A673 (cell line): ENCODE data around the gene WRAP53. TPM values are rescaled to one million over a fixed set of nuclear protein-coding genes. Genes with fewer than 3 reads are reported as not detected.

ENCODE experiments used
- BruUV-seq: library from RNA; stranded (reverse); fragments of 400-500 nt; replicated peaks from 2 replicates; lab custom pipeline; 2021; lab: Mats Ljungman, UMichigan
- CTCF ChIA-PET: fragments of 300-600 bp; sonication (Branson Sonifier 250); formaldehyde crosslinking; loops from one replicate; lab custom pipeline; 2022; ENCODE audit warnings: antibody characterized with exemption; lab: Charles Lee
- POLR2A ChIA-PET: fragments of 300-600 bp; sonication (Branson Sonifier 250); formaldehyde crosslinking; loops from one replicate; lab custom pipeline; 2022; ENCODE audit warnings: antibody characterized with exemption; ENCODE audit not compliant: low non-redundant PET; lab: Charles Lee
- DNase-seq: peaks from one replicate; pipeline ENCODE4 v3.0.0-alpha.2; 2015; ENCODE audit warnings: low spot score
- H3K27ac ChIP-seq: fragments of 200-600 bp; sonication (generic); 2 replicates; pipeline ENCODE4 v1.5.1; 2016; ENCODE audit warnings: mixed run types, low read depth, mild to moderate bottlenecking, mixed read lengths, antibody characterized with exemption, low read length; ENCODE audit not compliant: poor library complexity, severe bottlenecking
- H3K27me3 ChIP-seq: fragments of 200-600 bp; sonication (generic); replicated peaks from 2 replicates; pipeline ENCODE4 v1.6.1; 2017; ENCODE audit warnings: mixed run types, low read depth, mild to moderate bottlenecking, mixed read lengths, antibody characterized with exemption, low read length; ENCODE audit not compliant: insufficient read depth, poor library complexity
- H3K36me3 ChIP-seq: fragments of 200-600 bp; sonication (generic); 2 replicates; pipeline ENCODE4 v1.6.1; 2016; ENCODE audit warnings: mixed run types, mild to moderate bottlenecking, mixed read lengths, antibody characterized with exemption, low read length; ENCODE audit not compliant: insufficient read depth, poor library complexity, severe bottlenecking
- H3K4me1 ChIP-seq: fragments of 200-600 bp; sonication (generic); 2 replicates; pipeline ENCODE4 v1.6.1; 2017; ENCODE audit warnings: mixed run types, mild to moderate bottlenecking, mixed read lengths, antibody characterized with exemption, low read length; ENCODE audit not compliant: insufficient read depth, poor library complexity, severe bottlenecking
- H3K4me3 ChIP-seq: fragments of 200-600 bp; sonication (generic); 2 replicates; pipeline ENCODE4 v1.5.1; 2016; ENCODE audit warnings: low read depth, mixed run types, mild to moderate bottlenecking, mixed read lengths, low read length; ENCODE audit not compliant: poor library complexity, severe bottlenecking
- H3K9me3 ChIP-seq: fragments of 200-600 bp; sonication (generic); 2 replicates; pipeline ENCODE4 v1.6.1; 2016; ENCODE audit warnings: mixed run types, low read depth, mild to moderate bottlenecking, mixed read lengths, antibody characterized with exemption, low read length; ENCODE audit not compliant: poor library complexity, severe bottlenecking
- EZH2 ChIP-seq: fragments of 200-600 bp; sonication (generic); IDR thresholded peaks from 2 replicates; pipeline ENCODE4 v1.6.1; 2017; ENCODE audit warnings: borderline replicate concordance, low read depth, mild to moderate bottlenecking, mixed read lengths, antibody characterized with exemption, low read length; ENCODE audit not compliant: poor library complexity, severe bottlenecking
- intact Hi-C: fragments of 100-400 bp; cut with micrococcal nuclease; formaldehyde crosslinking; loops from one replicate; pipeline ENCODE4 v1.10.0; 2022; ENCODE audit not compliant: unreplicated experiment
- total RNA-seq: library from RNA; stranded (reverse); gene quantifications from 2 replicates; pipeline ENCODE4 v1.2.3, GENCODE V29; 2021
- TF ChIP-seq, protein P1 (sequence below): fragments of 300-800, 200-600 bp; sonication (generic); conservative IDR thresholded peaks from 2 replicates; pipeline ENCODE4 v1.5.1; 2017; ENCODE audit warnings: low read depth, mild to moderate bottlenecking, antibody characterized with exemption, low read length, moderate library complexity, mixed read lengths

WRAP53 gene
- total RNA-seq, 1 experiment from 2014 or later: 42.2 TPM

- Histone ChIP-seq H3K27me3 (no peaks in the 10 kb centered on the region), H3K27ac (no peak overlapping the region), H3K36me3 (no peaks in the 10 kb centered on the region), H3K9me3 (no peaks in the 10 kb centered on the region), H3K4me3 (no peak overlapping the region), H3K4me1 (peaks cover 8% of the 10 kb centered on the region)
- POLR2A ChIA-PET: no interaction called here
- BruUV-seq: no TSS peak
- CTCF ChIA-PET: no interaction called here
- DNase-seq: no peak
- TF ChIP-seq, protein P1, sequence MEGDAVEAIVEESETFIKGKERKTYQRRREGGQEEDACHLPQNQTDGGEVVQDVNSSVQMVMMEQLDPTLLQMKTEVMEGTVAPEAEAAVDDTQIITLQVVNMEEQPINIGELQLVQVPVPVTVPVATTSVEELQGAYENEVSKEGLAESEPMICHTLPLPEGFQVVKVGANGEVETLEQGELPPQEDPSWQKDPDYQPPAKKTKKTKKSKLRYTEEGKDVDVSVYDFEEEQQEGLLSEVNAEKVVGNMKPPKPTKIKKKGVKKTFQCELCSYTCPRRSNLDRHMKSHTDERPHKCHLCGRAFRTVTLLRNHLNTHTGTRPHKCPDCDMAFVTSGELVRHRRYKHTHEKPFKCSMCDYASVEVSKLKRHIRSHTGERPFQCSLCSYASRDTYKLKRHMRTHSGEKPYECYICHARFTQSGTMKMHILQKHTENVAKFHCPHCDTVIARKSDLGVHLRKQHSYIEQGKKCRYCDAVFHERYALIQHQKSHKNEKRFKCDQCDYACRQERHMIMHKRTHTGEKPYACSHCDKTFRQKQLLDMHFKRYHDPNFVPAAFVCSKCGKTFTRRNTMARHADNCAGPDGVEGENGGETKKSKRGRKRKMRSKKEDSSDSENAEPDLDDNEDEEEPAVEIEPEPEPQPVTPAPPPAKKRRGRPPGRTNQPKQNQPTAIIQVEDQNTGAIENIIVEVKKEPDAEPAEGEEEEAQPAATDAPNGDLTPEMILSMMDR: peak; percentile 35
- TF ChIP-seq EZH2: no peak
- intact Hi-C loops: no loop called here
These were observed 22.9 kb downstream of the WRAP53 start for GRCh38 chr17:7711051-7711755.

GRCh38 chr17:7712111-7712771 lies 24.0 kb downstream of the WRAP53 start:
- CTCF ChIA-PET: interaction anchor here (0.7 kb wide), 2 partner anchors 15 to 123 kb away, joined by 4 read pairs; no protein-coding TSS in a partner anchor
- POLR2A ChIA-PET: no interaction called here
- peak; percentile 63 for DNase-seq
- Histone ChIP-seq H3K4me3 (no peak overlapping the region), H3K4me1 (peaks cover 10% of the 10 kb centered on the region), H3K27me3 (no peaks in the 10 kb centered on the region), H3K36me3 (no peaks in the 10 kb centered on the region), H3K27ac (no peak overlapping the region), H3K9me3 (no peaks in the 10 kb centered on the region)
- BruUV-seq: no TSS peak
- TF ChIP-seq EZH2: no peak
- TF ChIP-seq, protein P1: no peak
- intact Hi-C loops: no loop called here

DNA sequence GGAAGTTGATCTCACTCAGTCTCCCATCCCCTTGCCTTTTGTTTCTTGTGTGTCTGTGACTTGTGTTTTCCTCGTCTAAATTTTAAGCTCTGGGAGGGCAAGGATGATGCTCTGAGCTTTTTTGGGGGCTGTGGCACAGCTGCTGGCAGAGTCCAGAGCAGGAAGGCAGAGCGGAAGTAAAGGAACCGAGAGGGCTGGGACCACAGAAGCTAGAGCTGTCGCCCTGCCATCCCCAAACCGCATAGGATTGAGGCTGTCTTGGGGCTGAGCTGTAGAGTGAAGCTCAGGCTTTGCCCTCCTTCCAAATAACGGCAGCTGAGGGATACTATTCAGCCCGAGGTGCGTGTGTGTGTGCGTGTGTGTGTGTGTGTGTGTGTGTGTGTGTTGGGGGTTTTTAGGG lies 25.5 kb downstream of the WRAP53 start:
- Histone ChIP-seq H3K36me3 (no peaks in the 10 kb centered on the region), H3K4me3 (no peak overlapping the region), H3K27ac (no peak overlapping the region), H3K27me3 (no peaks in the 10 kb centered on the region), H3K9me3 (no peaks in the 10 kb centered on the region), H3K4me1 (peaks cover 18% of the 10 kb centered on the region)
- ChIA-PET POLR2A (no interaction called here), CTCF (interaction anchor here (0.6 kb wide), 1 partner anchor 341 kb away, joined by 3 read pairs; no protein-coding TSS in a partner anchor)
- DNase-seq: no peak
- no peak for TF ChIP-seq EZH2
- TF ChIP-seq, protein P1: no peak
- intact Hi-C loops: no loop called here
- no TSS peak for BruUV-seq
